SU-DHL-6 (cell line): ENCODE data around the gene MLLT10.

ENCODE experiments used
- H2AFZ ChIP-seq: fragments of 200-600 bp; sonication (generic); 2 replicates; pipeline ENCODE4 v1.6.1; 2014; ENCODE audit warnings: low read depth, mild to moderate bottlenecking, moderate library complexity, mixed read lengths, antibody characterized with exemption, low read length; ENCODE audit not compliant: severe bottlenecking
- H3F3A ChIP-seq: fragments of 200-600 bp; shearing (Covaris generic); 2 replicates; pipeline ENCODE4 v1.6.0; 2016; ENCODE audit warnings: antibody characterized with exemption, mild to moderate bottlenecking; ENCODE audit not compliant: insufficient read depth
- H3K27ac ChIP-seq: fragments of 200-600 bp; sonication (generic); 2 replicates; pipeline ENCODE4 v1.5.1; 2016; ENCODE audit warnings: low read depth, mild to moderate bottlenecking, low read length, moderate library complexity, mixed read lengths
- H3K27me3 ChIP-seq: fragments of 200-600 bp; sonication (generic), shearing (Covaris generic); 2 replicates; pipeline ENCODE4 v1.6.0; 2014; ENCODE audit warnings: mild to moderate bottlenecking, low read length
- H3K36me3 ChIP-seq: fragments of 200-600 bp; sonication (generic); 2 replicates; pipeline ENCODE4 v1.6.1; 2014; ENCODE audit warnings: mild to moderate bottlenecking, low read length, mixed read lengths
- H3K4me2 ChIP-seq: fragments of 300-600, 200-600 bp; shearing (Covaris generic), sonication (generic); 2 replicates; pipeline ENCODE4 v1.6.0; 2014; ENCODE audit warnings: low read length, low read depth, mild to moderate bottlenecking; ENCODE audit not compliant: poor library complexity, severe bottlenecking
- H3K4me3 ChIP-seq: fragments of 200-600 bp; sonication (generic); 2 replicates; pipeline ENCODE4 v1.5.1; 2014; ENCODE audit warnings: antibody characterized with exemption, low read length, mild to moderate bottlenecking, mixed read lengths; ENCODE audit not compliant: insufficient read depth, poor library complexity, severe bottlenecking
- H3K79me2 ChIP-seq: fragments of 200-600 bp; sonication (generic); 2 replicates; pipeline ENCODE4 v1.6.1; 2014; ENCODE audit warnings: mild to moderate bottlenecking, low read length, moderate library complexity; ENCODE audit not compliant: insufficient read depth
- H3K9ac ChIP-seq: fragments of 200-600 bp; sonication (generic); 2 replicates; pipeline ENCODE4 v1.7.0; 2014; ENCODE audit warnings: mild to moderate bottlenecking, low read length
- H3K9me2 ChIP-seq: fragments of 200-600 bp; sonication (generic); replicated peaks from 2 replicates; pipeline ENCODE4 v1.6.1; 2014; ENCODE audit warnings: low read length; ENCODE audit not compliant: insufficient read depth
- H3K9me3 ChIP-seq: fragments of 200-600 bp; sonication (generic); 2 replicates; pipeline ENCODE4 v1.6.1; 2014; ENCODE audit warnings: low read length, mixed read lengths; ENCODE audit not compliant: insufficient read depth
- H4K20me1 ChIP-seq: fragments of 200-600 bp; sonication (generic); 2 replicates; pipeline ENCODE4 v1.6.1; 2014; ENCODE audit warnings: low read depth, mild to moderate bottlenecking, antibody characterized with exemption, low read length, moderate library complexity, mixed read lengths
- CTCF ChIP-seq: fragments of 200-600 bp; sonication (generic); IDR thresholded peaks from one replicate; pipeline ENCODE4 v1.5.1; 2017; ENCODE audit warnings: antibody characterized with exemption, mild to moderate bottlenecking, low read length, moderate library complexity; ENCODE audit not compliant: insufficient read depth, poor library complexity, severe bottlenecking
- EZH2phosphoT487 ChIP-seq: fragments of 200-600 bp; sonication (generic), shearing (Covaris generic); conservative IDR thresholded peaks from 2 replicates; pipeline ENCODE4 v1.6.1; 2018; ENCODE audit warnings: mild to moderate bottlenecking, antibody characterized with exemption, low read length, moderate library complexity, mixed read lengths

Gene MLLT10

GRCh38 chr10:21737106-21737505 lies 203.1 kb downstream of the MLLT10 start:
- Histone ChIP-seq H3K27me3 (no peaks in the 10 kb centered on the region), H3K4me3 (no peak overlapping the region), H2AFZ (no peak overlapping the region), H3K79me2 (no peaks in the 10 kb centered on the region), H3F3A (peaks cover 4% of the 10 kb centered on the region; the same call in 1 of the 2 replicates), H3K4me2 (no peak overlapping the region), H3K9me3 (no peaks in the 10 kb centered on the region), H4K20me1 (peaks cover 4% of the 10 kb centered on the region; the same call in 1 of the 2 replicates), H3K9ac (no peak overlapping the region), H3K27ac (no peak overlapping the region), H3K9me2 (no peaks in the 10 kb centered on the region), H3K36me3 (peaks cover 34% of the 10 kb centered on the region; the same call in 1 of the 2 replicates)
- no peak for TF ChIP-seq CTCF
- TF ChIP-seq EZH2phosphoT487: no peak

DNA sequence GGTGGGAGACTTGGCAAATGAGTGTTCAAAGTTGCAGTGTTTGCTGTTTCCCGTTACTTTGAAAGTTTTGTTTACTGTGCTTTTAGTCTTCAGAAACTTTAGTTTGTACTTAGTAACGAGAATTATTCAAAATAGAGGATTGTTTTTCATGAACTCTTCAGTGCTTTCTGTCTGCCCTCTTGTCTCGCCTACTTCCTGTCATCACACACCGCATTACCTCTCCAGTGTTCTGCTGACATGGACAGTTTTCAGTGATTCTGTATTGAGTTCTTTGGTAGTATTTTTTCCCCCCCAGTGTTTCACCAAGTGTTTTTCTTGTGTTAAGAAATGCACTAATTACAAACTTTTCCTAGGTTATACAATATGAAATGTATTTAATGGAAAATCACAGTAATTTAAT lies 207.0 kb downstream of the MLLT10 start:
- no peak overlapping the region for H3K9ac ChIP-seq
- no peaks in the 10 kb centered on the region for H4K20me1 ChIP-seq
- H3F3A ChIP-seq: no peaks in the 10 kb centered on the region
- H3K27me3 ChIP-seq: no peaks in the 10 kb centered on the region
- no peaks in the 10 kb centered on the region for H3K79me2 ChIP-seq
- peaks cover 29% of the 10 kb centered on the region; the same call in 1 of the 2 replicates for H3K36me3 ChIP-seq
- no peak overlapping the region for H3K27ac ChIP-seq
- no peaks in the 10 kb centered on the region for H3K9me2 ChIP-seq
- no peak overlapping the region for H3K4me2 ChIP-seq
- no peaks in the 10 kb centered on the region for H3K9me3 ChIP-seq
- no peak overlapping the region for H2AFZ ChIP-seq
- TF ChIP-seq EZH2phosphoT487 (no peak), CTCF (no peak)
- H3K4me3 ChIP-seq: no peak overlapping the region

GRCh38 chr10:21742740-21743412 lies 208.8 kb downstream of the MLLT10 start:
- Histone ChIP-seq H3K9ac (no peak overlapping the region), H3K36me3 (peaks cover 29% of the 10 kb centered on the region; the same call in 1 of the 2 replicates), H4K20me1 (no peaks in the 10 kb centered on the region), H2AFZ (no peak overlapping the region), H3K79me2 (no peaks in the 10 kb centered on the region), H3K27me3 (no peaks in the 10 kb centered on the region), H3K9me3 (no peaks in the 10 kb centered on the region), H3K9me2 (no peaks in the 10 kb centered on the region), H3F3A (no peaks in the 10 kb centered on the region), H3K4me3 (no peak overlapping the region), H3K4me2 (no peak overlapping the region), H3K27ac (no peak overlapping the region)
- no peak for TF ChIP-seq CTCF
- TF ChIP-seq EZH2phosphoT487: no peak
